Natural killer cell (primary cell): ENCODE results near the gene MACO1. TPM values are rescaled to one million over a fixed set of nuclear protein-coding genes. Genes with fewer than 3 reads are reported as not detected.
"Not testable (repeated sequence)": the region's sequence is repeated elsewhere in the genome, so short reads cannot be mapped to it uniquely, and the experiment has no call there.

Experiments
- ATAC-seq, 3 donors: fragments of 150-1000 bp in 2 of 3; fragments of 200-7000 bp in 1 of 3; cut with Tn5 transposase; 1 replicate in 1 of 3; 2 replicates in 2 of 3; pipeline ENCODE4 v1.10.0; 2021; ENCODE audit warnings: mild to moderate bottlenecking in 2 of 3, moderate library complexity in 2 of 3
- DNase-seq, 2 donors: peaks; one replicate each; pipeline versions ENCODE4 v3.0.0 to v3.0.0-alpha.2; 2013 to 2021; ENCODE audit warnings: mixed read lengths in 1 of 2
- H3K27ac ChIP-seq: one replicate; pipeline ENCODE4 v1.5.1; 2013; ENCODE audit warnings: mild to moderate bottlenecking, low read length
- H3K27me3 ChIP-seq: one replicate; pipeline ENCODE4 v1.6.1; 2013; ENCODE audit warnings: low read length; ENCODE audit not compliant: control insufficient read depth, insufficient read depth
- H3K36me3 ChIP-seq: one replicate; pipeline ENCODE4 v1.6.1; 2013; ENCODE audit warnings: low read length; ENCODE audit not compliant: control insufficient read depth, insufficient read depth
- H3K4me1 ChIP-seq: one replicate; pipeline ENCODE4 v1.6.1; 2013; ENCODE audit warnings: low read length; ENCODE audit not compliant: control insufficient read depth, insufficient read depth
- H3K4me3 ChIP-seq: one replicate; pipeline ENCODE4 v1.5.1; 2013; ENCODE audit warnings: low read length
- H3K9me3 ChIP-seq: one replicate; pipeline ENCODE4 v1.6.1; 2013; ENCODE audit warnings: low read length; ENCODE audit not compliant: control insufficient read depth, insufficient read depth
- H3K27ac Mint-ChIP-seq, 2 donors: one replicate each; pipeline ENCODE4 v1.8.0; 2022; ENCODE audit warnings: mild to moderate bottlenecking in 2 of 2, mixed read lengths in 2 of 2, moderate library complexity in 1 of 2
- H3K27me3 Mint-ChIP-seq, 2 donors: one replicate each; pipeline ENCODE4 v1.8.0; 2022; ENCODE audit warnings: low read depth in 2 of 2, mixed read lengths in 2 of 2
- H3K36me3 Mint-ChIP-seq: one replicate; pipeline ENCODE4 v1.8.0; 2022; ENCODE audit warnings: mixed read lengths
- H3K4me1 Mint-ChIP-seq, 2 donors: one replicate each; pipeline ENCODE4 v1.8.0; 2022; ENCODE audit warnings: mixed read lengths in 2 of 2
- H3K4me3 Mint-ChIP-seq: one replicate; pipeline ENCODE4 v1.8.0; 2022; ENCODE audit warnings: mild to moderate bottlenecking, moderate library complexity, mixed read lengths
- H3K9me3 Mint-ChIP-seq, 2 donors: one replicate each; pipeline ENCODE4 v1.8.0; 2022; ENCODE audit warnings: mixed read lengths in 2 of 2
- WGBS: methylation state at CpG from one replicate; pipeline ENCODE4 v1.1.7; 2013; ENCODE audit warnings: missing lambda C conversion rate; ENCODE audit not compliant: insufficient coverage; 5-methylcytosine and 5-hydroxymethylcytosine counted together
- intact Hi-C: fragments of 100-400 bp; cut with micrococcal nuclease; formaldehyde crosslinking; loops from one replicate; pipeline ENCODE4 v1.14.2; 2022
- total RNA-seq, 4 donors: library from RNA; stranded (reverse); fragments of 120-200 nt in 1 of 4; gene quantifications; one replicate each; pipeline versions ENCODE4 v1.2.3 to v1.2.4, GENCODE V29; 2013 to 2022

The MACO1 gene
- total RNA-seq, 3 donors from 2014 or later (not counting 1 experiment from before 2014, with no cell fraction given) = 15.9 to 19.6 (median 16.9) TPM

GRCh38 chr1:25409641-25410427 is 20.9 kb upstream of the MACO1 start:
- H3K4me1 Mint-ChIP-seq, H3K4me1 ChIP-seq, H3K27ac Mint-ChIP-seq, H3K4me3 Mint-ChIP-seq, H3K27me3 Mint-ChIP-seq, H3K36me3 Mint-ChIP-seq, H3K4me3 ChIP-seq, H3K27me3 ChIP-seq, H3K36me3 ChIP-seq, DNase-seq, H3K27ac ChIP-seq, H3K9me3 ChIP-seq, intact Hi-C loops, ATAC-seq, H3K9me3 Mint-ChIP-seq: not testable (repeated sequence)
- 89% methylated on average over 7 of the region's 10 CpGs for WGBS

GRCh38 chr1:25412872-25413623 is 17.6 kb upstream of the MACO1 start:
- H3K27ac ChIP-seq, H3K27ac Mint-ChIP-seq, intact Hi-C loops, DNase-seq, H3K36me3 Mint-ChIP-seq, H3K27me3 Mint-ChIP-seq, H3K4me1 Mint-ChIP-seq, H3K4me3 Mint-ChIP-seq, ATAC-seq, H3K4me3 ChIP-seq, H3K9me3 Mint-ChIP-seq, H3K27me3 ChIP-seq, H3K9me3 ChIP-seq, H3K4me1 ChIP-seq, H3K36me3 ChIP-seq: not testable (repeated sequence)
- 72% methylated on average over 4 of the region's 14 CpGs for WGBS

GRCh38 chr1:25414157-25414556 is 16.5 kb upstream of the MACO1 start:
- H3K4me3 ChIP-seq, H3K4me1 ChIP-seq, H3K4me3 Mint-ChIP-seq, H3K27me3 ChIP-seq, H3K27ac ChIP-seq, intact Hi-C loops, H3K9me3 Mint-ChIP-seq, ATAC-seq, H3K4me1 Mint-ChIP-seq, H3K27ac Mint-ChIP-seq, H3K36me3 Mint-ChIP-seq, H3K27me3 Mint-ChIP-seq, DNase-seq, H3K9me3 ChIP-seq, H3K36me3 ChIP-seq: not testable (repeated sequence)
- 100% methylated on average over 1 of the region's 6 CpGs for WGBS

GRCh38 chr1:25414578-25414977 is 16.1 kb upstream of the MACO1 start:
- H3K4me3 ChIP-seq, H3K4me1 Mint-ChIP-seq, ATAC-seq, intact Hi-C loops, H3K27me3 Mint-ChIP-seq, H3K4me3 Mint-ChIP-seq, H3K36me3 Mint-ChIP-seq, DNase-seq, H3K27ac Mint-ChIP-seq, H3K36me3 ChIP-seq, H3K27me3 ChIP-seq, H3K9me3 Mint-ChIP-seq, H3K27ac ChIP-seq, H3K4me1 ChIP-seq, H3K9me3 ChIP-seq: not testable (repeated sequence)
- WGBS = no CpG with 5 or more reads among the region's 1 CpG

- H3K36me3 ChIP-seq, ATAC-seq, intact Hi-C loops, H3K27me3 ChIP-seq, H3K9me3 ChIP-seq, H3K27ac Mint-ChIP-seq, DNase-seq, H3K4me3 Mint-ChIP-seq, H3K4me1 ChIP-seq, H3K4me3 ChIP-seq, H3K36me3 Mint-ChIP-seq, H3K27me3 Mint-ChIP-seq, H3K4me1 Mint-ChIP-seq, H3K9me3 Mint-ChIP-seq, H3K27ac ChIP-seq: not testable (repeated sequence)
- 67% methylated on average over 1 of the region's 4 CpGs for WGBS
Measured at GRCh38 chr1:25417280-25417679, 13.4 kb upstream of the MACO1 start.

GRCh38 chr1:25419339-25419738 is 11.4 kb upstream of the MACO1 start:
- H3K36me3 Mint-ChIP-seq, H3K4me1 Mint-ChIP-seq, H3K27ac ChIP-seq, H3K4me3 ChIP-seq, H3K9me3 ChIP-seq, DNase-seq, H3K27ac Mint-ChIP-seq, ATAC-seq, H3K36me3 ChIP-seq, H3K9me3 Mint-ChIP-seq, intact Hi-C loops, H3K4me1 ChIP-seq, H3K27me3 ChIP-seq, H3K4me3 Mint-ChIP-seq: not testable (repeated sequence)
- H3K27me3 Mint-ChIP-seq = peaks cover 8 to 20% of the 10 kb centered on the region in 2 donors
- 100% methylated on average over 1 of the region's 1 CpG for WGBS

- WGBS = no CpG with 5 or more reads among the region's 9 CpGs
- H3K4me1 Mint-ChIP-seq, DNase-seq, H3K9me3 ChIP-seq, intact Hi-C loops, H3K36me3 ChIP-seq, H3K27ac Mint-ChIP-seq, ATAC-seq, H3K36me3 Mint-ChIP-seq, H3K27ac ChIP-seq, H3K4me3 Mint-ChIP-seq, H3K27me3 ChIP-seq, H3K9me3 Mint-ChIP-seq, H3K4me1 ChIP-seq, H3K4me3 ChIP-seq: not testable (repeated sequence)
- peaks cover 9 to 20% of the 10 kb centered on the region in 2 donors for H3K27me3 Mint-ChIP-seq
Measured at GRCh38 chr1:25420715-25421114, 10.0 kb upstream of the MACO1 start, which contains the start of gene RHCE. TSS of gene RHCE (minus strand) at chr1:25420825. CDS start at chr1:25420786, 39 bp downstream.
